Stimulated activated CD8-positive, alpha-beta memory T cell treated with anti-CD3 and anti-CD28 coated beads, Interleukin-4, amount 100 ng/mL, for 1 hour (primary cell): Measurements from ENCODE around the gene PRSS37.
"Not testable (repeated sequence)": the region's sequence is repeated elsewhere in the genome, so short reads cannot be mapped to it uniquely, and the experiment has no call there.

ENCODE experiments used
- DNase-seq, 2 donors: peaks; one replicate each; pipeline ENCODE4 v3.0.0-alpha.2; 2020; ENCODE audit warnings: low read depth in 2 of 2, low spot score in 1 of 2

The PRSS37 gene

GRCh38 chr7:141841385-141841784 is at the start of gene PRSS37:
PRSS37 (minus strand) TSS chr7:141841485; CDS start chr7:141841049, 436 bp downstream.
- no peak for DNase-seq

- DNase-seq, result no peak
Measured at GRCh38 chr7:141889321-141889720, 48.0 kb upstream of the PRSS37 start.

- no peak for DNase-seq
Measured at GRCh38 chr7:141884539-141885225, 43.4 kb upstream of the PRSS37 start.

- no peak for DNase-seq
Measured at GRCh38 chr7:141880960-141881359, 39.7 kb upstream of the PRSS37 start.

GRCh38 chr7:141877365-141877764 is 36.1 kb upstream of the PRSS37 start:
- DNase-seq, result no peak

- DNase-seq, result no peak
Measured at GRCh38 chr7:141876371-141876770, 35.1 kb upstream of the PRSS37 start.

- no peak for DNase-seq
Measured at GRCh38 chr7:141875453-141875852, 34.2 kb upstream of the PRSS37 start.

GRCh38 chr7:141874787-141875186 is 33.5 kb upstream of the PRSS37 start:
- DNase-seq, result no peak

GRCh38 chr7:141872931-141873330 is 31.6 kb upstream of the PRSS37 start:
- DNase-seq, result no peak

GRCh38 chr7:141866974-141867373 is 25.7 kb upstream of the PRSS37 start:
- DNase-seq, result no peak

GRCh38 chr7:141864765-141865447 is 23.6 kb upstream of the PRSS37 start:
- DNase-seq, result no peak

- no peak for DNase-seq
Measured at GRCh38 chr7:141860207-141860606, 18.9 kb upstream of the PRSS37 start.

- DNase-seq, result no peak
Measured at GRCh38 chr7:141847996-141848395, 6.7 kb upstream of the PRSS37 start.

- no peak for DNase-seq
Measured at GRCh38 chr7:141844256-141844655, 3.0 kb upstream of the PRSS37 start.

- no peak for DNase-seq
Measured at GRCh38 chr7:141842904-141843303, 1.6 kb upstream of the PRSS37 start.

GRCh38 chr7:141840708-141841107 is 577 bp downstream of the PRSS37 start:
- DNase-seq, result no peak

GRCh38 chr7:141839256-141839655 is 2.0 kb downstream of the PRSS37 start:
- no peak for DNase-seq

- no peak for DNase-seq
Measured at GRCh38 chr7:141838581-141838980, 2.7 kb downstream of the PRSS37 start.

- DNase-seq, result no peak
Measured at GRCh38 chr7:141837683-141838082, 3.6 kb downstream of the PRSS37 start.

GRCh38 chr7:141822432-141822831 is 18.9 kb downstream of the PRSS37 start:
- DNase-seq, result not testable (repeated sequence)

GRCh38 chr7:141820067-141820466 is 21.2 kb downstream of the PRSS37 start:
- no peak for DNase-seq

- no peak for DNase-seq
Measured at GRCh38 chr7:141792526-141792925, 48.8 kb downstream of the PRSS37 start.

GRCh38 chr7:141789917-141790316 is 51.4 kb downstream of the PRSS37 start, which contains the start of gene TAS2R5:
TAS2R5 (plus strand) TSS chr7:141790217; CDS start chr7:141790362, 145 bp downstream.
- no peak for DNase-seq
